ENCODE measurements around the gene CNDP2. TPM values are rescaled to one million over a fixed set of nuclear protein-coding genes. Genes with fewer than 3 reads are reported as not detected.

The CNDP2 gene
- total RNA-seq, 4 donors from 2014 or later: 78.8 to 132 (median 89.3) TPM

GRCh38 chr18:74457725-74458421 is 38.3 kb upstream of the CNDP2 start:
- DNase-seq (ENCODE audit: low spot score): no peak
- no peak for ATAC-seq (ENCODE audit: low FRiP score)
- no peak for TF ChIP-seq CTCF (IDR thresholded peaks at IDR 0.05)

- TF ChIP-seq CTCF (IDR thresholded peaks at IDR 0.05): no peak
- DNase-seq (ENCODE audit: low spot score): no peak
- no peak for ATAC-seq (ENCODE audit: low FRiP score)
Measured at GRCh38 chr18:74459889-74460288, 36.3 kb upstream of the CNDP2 start.

GRCh38 chr18:74460825-74461224 is 35.3 kb upstream of the CNDP2 start:
- DNase-seq (ENCODE audit: low spot score) (no peak), ATAC-seq (ENCODE audit: low FRiP score) (no peak)
- TF ChIP-seq CTCF (IDR thresholded peaks at IDR 0.05): no peak

GRCh38 chr18:74463254-74463653 is 32.9 kb upstream of the CNDP2 start:
- DNase-seq (ENCODE audit: low spot score) (no peak), ATAC-seq (ENCODE audit: low FRiP score) (no peak)
- TF ChIP-seq CTCF (IDR thresholded peaks at IDR 0.05): no peak

- DNase-seq (ENCODE audit: low spot score) (no peak), ATAC-seq (ENCODE audit: low FRiP score) (no peak)
- TF ChIP-seq CTCF (IDR thresholded peaks at IDR 0.05): no peak
Measured at GRCh38 chr18:74463983-74464382, 32.2 kb upstream of the CNDP2 start.

- DNase-seq (ENCODE audit: low spot score): no peak
- TF ChIP-seq CTCF (IDR thresholded peaks at IDR 0.05): no peak
- no peak for ATAC-seq (ENCODE audit: low FRiP score)
Measured at GRCh38 chr18:74465775-74466174, 30.4 kb upstream of the CNDP2 start.

- DNase-seq (ENCODE audit: low spot score): no peak
- no peak for ATAC-seq (ENCODE audit: low FRiP score)
- TF ChIP-seq CTCF (IDR thresholded peaks at IDR 0.05): no peak
Measured at GRCh38 chr18:74468547-74469061, 27.6 kb upstream of the CNDP2 start.

All from omental fat pad (tissue), 4 donors.